SU-DHL-6 (cell line): ENCODE results near the gene AXL.

Experiments
- H2AFZ ChIP-seq: fragments of 200-600 bp; sonication (generic); 2 replicates; pipeline ENCODE4 v1.6.1; 2014; ENCODE audit warnings: low read depth, mild to moderate bottlenecking, moderate library complexity, mixed read lengths, antibody characterized with exemption, low read length; ENCODE audit not compliant: severe bottlenecking
- H3F3A ChIP-seq: fragments of 200-600 bp; shearing (Covaris generic); 2 replicates; pipeline ENCODE4 v1.6.0; 2016; ENCODE audit warnings: antibody characterized with exemption, mild to moderate bottlenecking; ENCODE audit not compliant: insufficient read depth
- H3K27ac ChIP-seq: fragments of 200-600 bp; sonication (generic); 2 replicates; pipeline ENCODE4 v1.5.1; 2016; ENCODE audit warnings: low read depth, mild to moderate bottlenecking, low read length, moderate library complexity, mixed read lengths
- H3K27me3 ChIP-seq: fragments of 200-600 bp; sonication (generic), shearing (Covaris generic); 2 replicates; pipeline ENCODE4 v1.6.0; 2014; ENCODE audit warnings: mild to moderate bottlenecking, low read length
- H3K36me3 ChIP-seq: fragments of 200-600 bp; sonication (generic); 2 replicates; pipeline ENCODE4 v1.6.1; 2014; ENCODE audit warnings: mild to moderate bottlenecking, low read length, mixed read lengths
- H3K4me2 ChIP-seq: fragments of 300-600, 200-600 bp; shearing (Covaris generic), sonication (generic); 2 replicates; pipeline ENCODE4 v1.6.0; 2014; ENCODE audit warnings: low read length, low read depth, mild to moderate bottlenecking; ENCODE audit not compliant: poor library complexity, severe bottlenecking
- H3K4me3 ChIP-seq: fragments of 200-600 bp; sonication (generic); 2 replicates; pipeline ENCODE4 v1.5.1; 2014; ENCODE audit warnings: antibody characterized with exemption, low read length, mild to moderate bottlenecking, mixed read lengths; ENCODE audit not compliant: insufficient read depth, poor library complexity, severe bottlenecking
- H3K79me2 ChIP-seq: fragments of 200-600 bp; sonication (generic); 2 replicates; pipeline ENCODE4 v1.6.1; 2014; ENCODE audit warnings: mild to moderate bottlenecking, low read length, moderate library complexity; ENCODE audit not compliant: insufficient read depth
- H3K9ac ChIP-seq: fragments of 200-600 bp; sonication (generic); 2 replicates; pipeline ENCODE4 v1.7.0; 2014; ENCODE audit warnings: mild to moderate bottlenecking, low read length
- H3K9me2 ChIP-seq: fragments of 200-600 bp; sonication (generic); replicated peaks from 2 replicates; pipeline ENCODE4 v1.6.1; 2014; ENCODE audit warnings: low read length; ENCODE audit not compliant: insufficient read depth
- H3K9me3 ChIP-seq: fragments of 200-600 bp; sonication (generic); 2 replicates; pipeline ENCODE4 v1.6.1; 2014; ENCODE audit warnings: low read length, mixed read lengths; ENCODE audit not compliant: insufficient read depth
- H4K20me1 ChIP-seq: fragments of 200-600 bp; sonication (generic); 2 replicates; pipeline ENCODE4 v1.6.1; 2014; ENCODE audit warnings: low read depth, mild to moderate bottlenecking, antibody characterized with exemption, low read length, moderate library complexity, mixed read lengths
- EZH2phosphoT487 ChIP-seq: fragments of 200-600 bp; sonication (generic), shearing (Covaris generic); conservative IDR thresholded peaks from 2 replicates; pipeline ENCODE4 v1.6.1; 2018; ENCODE audit warnings: mild to moderate bottlenecking, antibody characterized with exemption, low read length, moderate library complexity, mixed read lengths
- TF ChIP-seq, protein P1 (sequence below): fragments of 200-600 bp; sonication (generic); IDR thresholded peaks from one replicate; pipeline ENCODE4 v1.5.1; 2017; ENCODE audit warnings: antibody characterized with exemption, mild to moderate bottlenecking, low read length, moderate library complexity; ENCODE audit not compliant: insufficient read depth, poor library complexity, severe bottlenecking

The AXL gene

DNA sequence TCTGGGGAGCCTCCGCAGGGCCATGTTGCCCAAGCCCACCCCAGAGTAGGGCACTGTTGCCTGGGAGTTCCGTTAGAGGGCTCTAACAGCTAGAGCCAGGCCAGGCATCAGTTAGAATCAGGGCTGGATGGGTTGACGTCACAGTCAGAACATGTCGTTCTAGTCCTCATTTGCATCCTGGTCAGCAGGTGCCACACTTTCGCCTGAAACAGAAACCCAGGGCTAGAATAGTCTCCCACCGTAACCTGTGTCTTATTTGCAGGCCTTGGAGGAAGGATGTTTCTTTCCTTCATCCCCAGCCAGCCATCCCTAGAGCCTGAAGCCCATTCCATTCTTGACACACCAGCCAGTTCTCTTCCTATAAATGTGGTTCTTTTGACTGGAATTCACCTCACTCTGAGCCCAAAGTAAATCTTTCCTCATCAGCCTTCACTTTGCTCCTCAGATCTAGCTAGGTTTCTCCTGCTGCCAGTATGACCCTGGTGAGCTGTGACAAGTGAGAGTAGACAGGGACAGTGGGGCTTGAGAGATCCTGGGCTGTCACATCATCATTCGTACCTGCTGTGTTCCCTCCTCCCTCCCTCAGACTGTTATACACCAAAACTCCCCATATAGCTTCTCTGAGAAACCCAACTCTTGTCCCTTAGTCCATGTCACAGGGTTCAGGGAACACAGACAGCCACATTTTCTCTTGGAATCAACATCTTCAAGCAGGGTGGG lies 78.8 kb downstream of the AXL start:
- Histone ChIP-seq H3K27ac (0 out of 2 replicates have a peak overlapping the region, but pooled peaks have one; percentile 22), H3K4me3 (no peak overlapping the region), H3K9ac (no peak overlapping the region), H3F3A (no peaks in the 10 kb centered on the region), H3K36me3 (peaks cover 35% of the 10 kb centered on the region; the same call in 1 of the 2 replicates), H2AFZ (no peak overlapping the region), H3K9me2 (no peaks in the 10 kb centered on the region), H4K20me1 (peaks cover 4% of the 10 kb centered on the region; the same call in 1 of the 2 replicates), H3K4me2 (no peak overlapping the region), H3K79me2 (0 out of 2 replicates have a peak, but pooled peaks cover 3% of the 10 kb centered on the region), H3K9me3 (no peaks in the 10 kb centered on the region), H3K27me3 (no peaks in the 10 kb centered on the region)
- TF ChIP-seq EZH2phosphoT487 = no peak
- TF ChIP-seq, protein P1, sequence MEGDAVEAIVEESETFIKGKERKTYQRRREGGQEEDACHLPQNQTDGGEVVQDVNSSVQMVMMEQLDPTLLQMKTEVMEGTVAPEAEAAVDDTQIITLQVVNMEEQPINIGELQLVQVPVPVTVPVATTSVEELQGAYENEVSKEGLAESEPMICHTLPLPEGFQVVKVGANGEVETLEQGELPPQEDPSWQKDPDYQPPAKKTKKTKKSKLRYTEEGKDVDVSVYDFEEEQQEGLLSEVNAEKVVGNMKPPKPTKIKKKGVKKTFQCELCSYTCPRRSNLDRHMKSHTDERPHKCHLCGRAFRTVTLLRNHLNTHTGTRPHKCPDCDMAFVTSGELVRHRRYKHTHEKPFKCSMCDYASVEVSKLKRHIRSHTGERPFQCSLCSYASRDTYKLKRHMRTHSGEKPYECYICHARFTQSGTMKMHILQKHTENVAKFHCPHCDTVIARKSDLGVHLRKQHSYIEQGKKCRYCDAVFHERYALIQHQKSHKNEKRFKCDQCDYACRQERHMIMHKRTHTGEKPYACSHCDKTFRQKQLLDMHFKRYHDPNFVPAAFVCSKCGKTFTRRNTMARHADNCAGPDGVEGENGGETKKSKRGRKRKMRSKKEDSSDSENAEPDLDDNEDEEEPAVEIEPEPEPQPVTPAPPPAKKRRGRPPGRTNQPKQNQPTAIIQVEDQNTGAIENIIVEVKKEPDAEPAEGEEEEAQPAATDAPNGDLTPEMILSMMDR = no peak

DNA sequence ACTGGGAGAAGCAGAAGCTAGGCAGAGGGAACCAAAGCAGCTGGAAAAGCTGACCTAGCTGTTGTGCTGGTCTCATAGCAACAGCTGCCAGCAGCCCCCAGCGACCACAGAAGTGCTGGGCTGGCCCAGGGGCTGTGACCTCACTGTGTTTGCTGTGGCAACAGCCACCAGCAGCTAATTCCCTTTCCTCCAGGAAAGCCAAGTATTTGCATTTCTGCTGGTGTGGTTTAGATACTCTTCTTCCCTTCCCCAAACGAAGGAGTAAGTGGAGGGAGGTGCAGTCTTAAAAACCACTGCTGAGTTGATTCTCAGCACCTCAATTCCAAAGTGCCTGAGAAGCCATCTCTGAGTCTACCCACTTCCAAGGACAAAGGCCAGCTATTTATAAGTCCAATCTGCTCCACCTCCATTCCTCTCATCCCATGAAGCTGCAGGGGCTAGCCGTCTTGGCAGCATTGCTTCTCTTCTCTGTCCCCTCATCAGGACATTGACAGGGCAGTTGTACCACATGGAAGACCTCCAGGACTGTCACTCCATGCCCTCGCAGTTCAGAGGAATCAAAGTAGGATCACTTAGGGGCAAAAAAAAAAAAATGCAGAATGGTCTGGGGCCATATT lies 79.4 kb downstream of the AXL start:
- no peak overlapping the region for H3K27ac ChIP-seq
- H3K27me3 ChIP-seq = no peaks in the 10 kb centered on the region
- no peaks in the 10 kb centered on the region for H3K9me2 ChIP-seq
- no peaks in the 10 kb centered on the region for H3F3A ChIP-seq
- peaks cover 32% of the 10 kb centered on the region; the same call in 1 of the 2 replicates for H3K36me3 ChIP-seq
- 0 out of 2 replicates have a peak, but pooled peaks cover 3% of the 10 kb centered on the region for H3K79me2 ChIP-seq
- H3K4me2 ChIP-seq = no peak overlapping the region
- no peak for TF ChIP-seq EZH2phosphoT487
- TF ChIP-seq, protein P1 = no peak
- peaks cover 4% of the 10 kb centered on the region; the same call in 1 of the 2 replicates for H4K20me1 ChIP-seq
- H3K9me3 ChIP-seq = no peaks in the 10 kb centered on the region
- no peak overlapping the region for H3K4me3 ChIP-seq
- no peak overlapping the region for H2AFZ ChIP-seq
- H3K9ac ChIP-seq = no peak overlapping the region

DNA sequence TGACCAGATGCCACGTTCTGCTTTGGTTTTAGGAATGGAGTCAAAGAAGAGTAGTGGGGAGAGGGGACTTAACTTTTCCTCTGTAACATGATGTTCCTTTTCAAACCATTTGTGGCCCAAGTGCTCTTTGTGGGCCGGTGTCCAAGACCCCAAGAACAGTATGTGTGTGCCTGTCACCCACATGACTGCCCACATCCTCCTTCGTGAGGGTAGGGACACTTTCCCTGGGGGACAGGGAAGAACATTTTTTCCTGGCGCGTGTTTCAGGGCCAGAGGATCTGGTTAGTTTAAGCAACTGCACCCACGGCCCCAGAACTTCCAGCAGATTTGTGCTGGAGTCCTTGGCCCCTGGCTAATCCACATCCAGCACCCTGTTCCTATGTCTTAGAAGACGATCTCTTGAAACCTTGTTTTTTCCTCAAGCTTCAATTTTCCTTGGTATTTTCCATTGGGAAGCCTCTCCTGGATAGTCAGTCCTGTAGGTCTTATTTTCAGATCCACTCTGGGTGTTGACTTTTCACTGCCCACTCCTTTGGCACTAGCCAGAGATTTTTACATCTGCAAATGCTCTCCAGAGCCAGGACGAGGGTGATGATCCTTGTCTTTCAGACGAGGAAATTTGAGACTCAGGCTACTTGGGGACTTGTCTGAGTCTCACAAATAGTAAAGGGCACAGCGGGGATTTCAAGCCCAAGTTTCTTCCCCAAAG lies 80.2 kb downstream of the AXL start:
- Histone ChIP-seq H3K27ac (no peak overlapping the region), H3K79me2 (0 out of 2 replicates have a peak, but pooled peaks cover 3% of the 10 kb centered on the region), H2AFZ (no peak overlapping the region), H3K9ac (no peak overlapping the region), H3F3A (no peaks in the 10 kb centered on the region), H3K9me2 (no peaks in the 10 kb centered on the region), H3K4me2 (no peak overlapping the region), H3K36me3 (peaks cover 27% of the 10 kb centered on the region; the same call in 1 of the 2 replicates), H4K20me1 (peaks cover 4% of the 10 kb centered on the region; the same call in 1 of the 2 replicates), H3K4me3 (no peak overlapping the region), H3K9me3 (no peaks in the 10 kb centered on the region), H3K27me3 (no peaks in the 10 kb centered on the region)
- TF ChIP-seq, protein P1 = no peak
- TF ChIP-seq EZH2phosphoT487 = no peak
